ENCODE data around the gene TAF10.

Gene TAF10

DNA sequence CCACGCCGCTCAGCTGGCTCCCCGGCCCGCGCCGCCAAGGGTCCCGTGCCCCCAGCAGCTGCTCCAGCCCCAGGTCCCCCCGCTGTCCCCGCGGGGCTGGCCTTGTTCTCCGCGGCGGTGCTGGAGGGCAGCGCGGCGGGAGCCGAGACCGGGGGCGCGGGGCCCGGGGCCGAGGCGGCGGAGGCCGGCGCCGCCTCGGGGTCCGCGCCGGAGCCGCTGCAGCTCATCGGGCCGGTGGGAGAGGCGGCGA lies 128 bp downstream of the TAF10 start:
- Mint-ChIP-seq H3K36me3 (peaks cover 41 to 44% of the 10 kb centered on the region in 2 donors), H3K27me3 (no peaks in the 10 kb centered on the region), H3K9me3 (no peaks in the 10 kb centered on the region), H3K4me1 (peaks cover 42 to 49% of the 10 kb centered on the region in 2 donors), H3K27ac (peak overlapping the region; percentile 94), H3K4me3 (peak overlapping the region in 1 of 2 donors; percentile 93)
- no peak for ATAC-seq (replicated peaks)
- no peak for DNase-seq

DNA sequence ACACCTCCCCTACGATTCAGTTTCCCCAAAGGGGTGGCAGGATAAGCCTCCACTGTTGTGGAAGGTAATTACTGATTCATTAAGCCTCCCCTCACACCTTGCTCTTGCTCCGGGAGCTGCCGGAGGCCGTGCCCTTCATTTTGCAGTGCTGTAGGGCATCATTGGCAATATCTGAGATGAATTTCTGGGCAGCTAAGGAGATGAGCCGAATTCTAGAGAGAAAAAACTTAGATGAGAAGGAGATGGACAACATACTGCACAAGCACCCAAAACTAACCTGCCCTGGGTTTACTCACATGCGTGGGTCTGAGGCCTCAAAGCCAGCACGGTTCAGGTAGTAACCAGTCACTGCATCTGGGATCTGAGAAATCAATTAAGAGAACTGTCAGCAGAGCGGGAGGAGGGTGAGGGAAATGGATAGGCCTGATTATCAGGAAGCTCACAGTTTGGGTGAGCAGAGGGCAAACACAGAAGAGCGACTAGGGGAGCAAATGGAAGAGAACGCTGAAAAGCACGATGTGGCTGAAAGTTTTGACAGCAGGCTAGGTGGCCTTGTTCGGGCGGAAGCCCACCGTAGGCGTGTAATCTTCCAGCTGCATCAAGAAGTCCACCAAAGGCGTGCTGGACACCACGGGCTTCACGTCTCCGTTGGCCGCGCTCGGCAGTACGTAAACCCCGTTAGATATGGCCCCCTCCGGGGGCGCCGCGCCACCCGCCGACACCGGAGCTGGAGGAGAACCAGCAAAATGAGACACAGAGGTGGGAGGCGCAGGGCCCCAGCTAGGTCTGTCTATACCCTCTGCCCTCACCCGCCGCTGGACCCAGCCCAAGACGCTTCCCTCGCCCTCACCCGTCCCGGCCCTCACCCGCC lies 689 bp downstream of the TAF10 start:
- H3K4me3 Mint-ChIP-seq: peak overlapping the region in 1 of 2 donors; percentile 93
- peak overlapping the region; percentile 94 for H3K27ac Mint-ChIP-seq
- H3K9me3 Mint-ChIP-seq: no peaks in the 10 kb centered on the region
- no peaks in the 10 kb centered on the region for H3K27me3 Mint-ChIP-seq
- peaks cover 40 to 43% of the 10 kb centered on the region in 2 donors for H3K4me1 Mint-ChIP-seq
- no peak for DNase-seq
- peaks cover 43% of the 10 kb centered on the region in 2 donors for H3K36me3 Mint-ChIP-seq
- peak; percentile 15 to 22 for ATAC-seq (replicated peaks)

DNA sequence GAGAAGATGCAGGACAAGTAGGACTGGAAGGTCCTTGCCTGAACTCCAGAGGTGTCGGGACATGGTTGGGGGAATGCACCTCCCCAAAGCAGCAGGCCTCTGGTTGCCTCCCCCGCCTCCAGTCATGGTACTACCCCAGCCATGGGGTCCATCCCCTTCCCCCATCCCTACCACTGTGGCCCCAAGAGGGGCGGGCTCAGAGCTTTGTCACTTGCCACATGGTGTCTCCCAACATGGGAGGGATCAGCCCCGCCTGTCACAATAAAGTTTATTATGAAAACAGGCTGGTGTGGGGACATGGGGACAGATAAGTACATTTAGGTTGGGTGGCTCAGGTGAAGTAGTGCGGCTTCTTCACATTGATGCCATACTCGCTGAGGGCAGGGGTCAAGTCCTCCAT lies 1.4 kb downstream of the TAF10 start:
- DNase-seq (no peak), ATAC-seq (replicated peaks) (no peak)
- Mint-ChIP-seq H3K36me3 (peaks cover 39 to 49% of the 10 kb centered on the region in 2 donors), H3K4me3 (peak overlapping the region in 1 of 2 donors; percentile 93), H3K27me3 (no peaks in the 10 kb centered on the region), H3K27ac (peak overlapping the region; percentile 94), H3K4me1 (peaks cover 36 to 38% of the 10 kb centered on the region in 2 donors), H3K9me3 (no peaks in the 10 kb centered on the region)

DNA sequence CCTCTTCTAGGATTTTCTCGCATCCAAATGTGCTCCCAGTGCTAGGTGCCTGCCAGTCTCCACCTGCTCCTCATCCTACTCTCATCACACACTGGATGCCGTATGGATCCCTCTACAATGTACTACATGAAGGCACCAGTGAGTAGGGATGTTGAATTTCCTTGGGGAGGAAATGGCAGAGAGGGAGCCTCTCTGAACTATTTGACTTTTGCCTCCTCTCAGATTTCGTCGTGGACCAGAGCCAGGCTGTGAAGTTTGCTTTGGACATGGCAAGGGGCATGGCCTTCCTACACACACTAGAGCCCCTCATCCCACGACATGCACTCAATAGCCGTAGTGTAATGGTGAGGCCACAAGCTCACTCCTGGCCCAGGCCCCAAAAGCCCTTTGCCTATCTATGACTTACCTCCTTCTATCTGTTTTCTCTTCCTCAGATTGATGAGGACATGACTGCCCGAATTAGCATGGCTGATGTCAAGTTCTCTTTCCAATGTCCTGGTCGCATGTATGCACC lies 2.5 kb downstream of the TAF10 start:
- H3K27me3 Mint-ChIP-seq: no peaks in the 10 kb centered on the region
- peaks cover 32 to 34% of the 10 kb centered on the region in 2 donors for H3K4me1 Mint-ChIP-seq
- DNase-seq (no peak), ATAC-seq (replicated peaks) (no peak)
- H3K27ac Mint-ChIP-seq: peak overlapping the region; percentile 43
- no peaks in the 10 kb centered on the region for H3K9me3 Mint-ChIP-seq
- H3K4me3 Mint-ChIP-seq: no peak overlapping the region
- peaks cover 34 to 49% of the 10 kb centered on the region in 2 donors for H3K36me3 Mint-ChIP-seq

DNA sequence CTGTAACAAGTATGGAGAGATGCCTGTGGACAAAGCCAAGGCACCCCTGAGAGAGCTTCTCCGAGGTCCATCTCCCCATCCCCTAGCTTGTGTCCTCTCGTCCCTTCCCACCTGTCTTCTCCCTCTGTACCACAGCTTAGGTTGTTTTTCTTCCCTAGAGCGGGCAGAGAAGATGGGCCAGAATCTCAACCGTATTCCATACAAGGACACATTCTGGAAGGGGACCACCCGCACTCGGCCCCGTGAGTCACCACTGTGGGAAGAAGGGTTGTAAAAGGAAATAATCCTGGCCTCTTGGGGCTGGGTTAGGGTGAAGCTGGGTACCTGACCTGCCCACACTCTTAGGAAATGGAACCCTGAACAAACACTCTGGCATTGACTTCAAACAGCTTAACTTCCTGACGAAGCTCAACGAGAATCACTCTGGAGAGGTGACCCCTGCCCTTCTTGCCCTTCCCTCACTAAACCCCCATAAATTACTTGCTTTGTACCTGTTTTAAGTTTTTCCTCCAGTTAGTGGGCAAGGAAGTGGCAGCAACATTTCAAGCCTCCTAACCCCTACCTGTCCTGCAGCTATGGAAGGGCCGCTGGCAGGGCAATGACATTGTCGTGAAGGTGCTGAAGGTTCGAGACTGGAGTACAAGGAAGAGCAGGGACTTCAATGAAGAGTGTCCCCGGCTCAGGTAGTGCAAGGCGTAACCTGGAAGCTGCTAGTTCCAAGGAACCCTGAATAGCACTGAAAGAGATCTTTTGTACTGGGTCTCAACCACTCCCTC lies 3.1 kb downstream of the TAF10 start:
- peaks cover 32 to 34% of the 10 kb centered on the region in 2 donors for H3K4me1 Mint-ChIP-seq
- H3K4me3 Mint-ChIP-seq: no peak overlapping the region
- no peak for DNase-seq
- peaks cover 34 to 49% of the 10 kb centered on the region in 2 donors for H3K36me3 Mint-ChIP-seq
- ATAC-seq (replicated peaks): no peak
- H3K9me3 Mint-ChIP-seq: no peaks in the 10 kb centered on the region
- peak overlapping the region; percentile 43 for H3K27ac Mint-ChIP-seq
- H3K27me3 Mint-ChIP-seq: no peaks in the 10 kb centered on the region

DNA sequence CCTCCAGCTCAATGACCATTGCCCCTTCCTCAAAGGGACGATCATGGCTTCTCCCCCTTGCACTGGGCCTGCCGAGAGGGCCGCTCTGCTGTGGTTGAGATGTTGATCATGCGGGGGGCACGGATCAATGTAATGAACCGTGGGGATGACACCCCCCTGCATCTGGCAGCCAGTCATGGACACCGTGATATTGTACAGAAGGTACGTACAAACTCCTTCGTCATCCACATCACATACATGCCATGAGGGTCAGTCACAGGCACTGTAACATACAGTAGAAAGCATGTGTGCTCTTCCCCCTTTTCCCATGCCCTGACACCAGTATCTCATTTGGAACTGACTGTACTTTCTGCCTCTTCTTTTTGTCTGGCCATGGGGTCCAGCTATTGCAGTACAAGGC lies 4.0 kb downstream of the TAF10 start:
- Mint-ChIP-seq H3K27me3 (no peaks in the 10 kb centered on the region), H3K9me3 (no peaks in the 10 kb centered on the region), H3K4me3 (no peak overlapping the region), H3K27ac (peak overlapping the region; percentile 65), H3K36me3 (peaks cover 34 to 49% of the 10 kb centered on the region in 2 donors), H3K4me1 (peaks cover 32 to 34% of the 10 kb centered on the region in 2 donors)
- ATAC-seq (replicated peaks) (no peak), DNase-seq (no peak)

DNA sequence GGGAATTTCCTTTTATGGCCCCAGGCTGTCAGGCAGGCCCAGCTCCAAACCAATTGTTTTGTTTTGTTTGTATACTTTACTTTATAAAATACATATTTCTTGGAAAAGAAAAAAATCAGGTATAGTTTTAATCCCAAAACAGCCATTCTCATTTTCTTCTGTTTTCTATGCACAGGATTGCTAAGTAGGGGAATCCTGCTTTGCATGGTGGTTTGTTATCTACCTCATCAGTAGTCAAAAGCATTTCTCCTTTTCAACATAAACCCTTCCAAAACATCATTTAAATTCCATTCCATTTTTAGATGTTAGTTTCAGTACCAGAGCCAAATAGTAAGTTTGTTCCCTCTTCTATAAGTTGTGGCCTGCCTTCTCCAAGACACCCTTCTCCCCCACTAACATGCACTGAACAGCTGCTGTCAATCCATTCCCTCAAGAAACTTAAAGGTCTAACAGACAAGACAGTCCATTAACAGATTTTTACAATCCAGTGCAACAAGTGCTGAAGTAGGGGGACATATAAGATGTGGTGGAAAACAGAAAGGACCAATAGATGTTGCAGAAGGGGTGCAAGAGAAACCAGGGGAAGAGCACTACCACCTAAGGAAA lies 4.7 kb downstream of the TAF10 start:
- peak; percentile 25 to 28 for ATAC-seq (replicated peaks)
- Mint-ChIP-seq H3K4me1 (peaks cover 32 to 37% of the 10 kb centered on the region in 2 donors), H3K4me3 (peak overlapping the region; percentile 43 to 60), H3K27ac (peak overlapping the region; percentile 65), H3K9me3 (no peaks in the 10 kb centered on the region), H3K36me3 (peaks cover 34 to 49% of the 10 kb centered on the region in 2 donors), H3K27me3 (no peaks in the 10 kb centered on the region)
- DNase-seq: no peak

DNA sequence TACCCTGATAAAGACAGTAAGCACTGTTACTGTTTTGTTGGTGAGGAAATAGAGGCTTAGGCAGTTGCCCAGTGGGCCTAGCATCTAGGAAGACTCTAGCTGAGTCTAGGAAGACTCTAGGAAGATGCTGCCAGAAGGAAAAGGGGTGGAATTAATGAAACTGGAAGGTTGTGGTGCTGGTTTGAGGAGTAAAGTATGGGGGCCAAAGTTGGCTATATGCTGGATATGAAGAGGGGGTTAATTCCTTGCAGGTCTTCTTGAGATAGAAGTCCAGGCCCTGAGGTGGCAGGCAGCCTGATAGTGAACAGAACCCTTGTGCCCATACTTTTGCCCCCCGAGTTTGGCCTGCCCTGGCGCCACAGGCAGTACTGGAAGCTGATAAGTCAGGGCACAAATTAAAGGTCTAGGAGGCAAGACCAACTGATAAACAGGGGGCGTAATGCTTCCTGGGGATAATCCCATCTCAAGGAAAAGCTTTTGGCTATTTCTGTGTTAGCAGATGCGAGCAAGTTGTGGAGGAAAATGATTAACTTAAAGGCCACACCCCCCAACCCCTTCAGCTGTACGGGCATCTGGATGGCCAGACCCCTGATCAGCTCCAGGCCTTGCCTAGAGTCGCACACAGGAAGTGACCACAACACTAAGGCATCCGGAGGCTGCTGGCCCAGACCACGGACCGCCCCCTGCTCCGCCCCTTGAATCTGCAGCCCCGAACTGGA lies 5.4 kb downstream of the TAF10 start:
- Mint-ChIP-seq H3K9me3 (no peaks in the 10 kb centered on the region), H3K27me3 (no peaks in the 10 kb centered on the region), H3K4me1 (peaks cover 32 to 40% of the 10 kb centered on the region in 2 donors), H3K4me3 (no peak overlapping the region), H3K36me3 (peaks cover 35 to 53% of the 10 kb centered on the region in 2 donors), H3K27ac (no peak overlapping the region)
- ATAC-seq (replicated peaks): peak; percentile 61 to 62
- peak; percentile 63 for DNase-seq

DNA sequence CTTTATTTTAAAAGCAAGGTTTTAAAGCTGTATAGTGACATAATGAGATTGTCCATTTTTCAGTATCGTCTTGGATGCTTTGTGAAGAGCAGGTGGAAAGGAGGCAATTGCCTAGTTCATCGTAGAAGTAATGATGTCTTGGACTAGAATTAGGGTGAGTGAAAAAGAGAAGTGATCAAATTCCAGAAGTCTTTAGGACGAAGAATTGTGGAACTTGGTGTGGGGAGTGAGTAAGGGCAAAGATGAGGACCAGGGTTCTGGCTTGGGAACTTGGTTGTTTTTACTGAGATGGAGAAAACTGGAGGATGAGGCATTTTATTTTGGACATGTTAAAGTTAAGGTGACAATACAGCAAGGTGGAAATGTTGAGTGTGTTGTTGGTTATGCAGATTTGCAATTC lies 7.2 kb downstream of the TAF10 start:
- ATAC-seq (replicated peaks): no peak
- H3K4me1 Mint-ChIP-seq: peaks cover 15 to 29% of the 10 kb centered on the region in 2 donors

DNA sequence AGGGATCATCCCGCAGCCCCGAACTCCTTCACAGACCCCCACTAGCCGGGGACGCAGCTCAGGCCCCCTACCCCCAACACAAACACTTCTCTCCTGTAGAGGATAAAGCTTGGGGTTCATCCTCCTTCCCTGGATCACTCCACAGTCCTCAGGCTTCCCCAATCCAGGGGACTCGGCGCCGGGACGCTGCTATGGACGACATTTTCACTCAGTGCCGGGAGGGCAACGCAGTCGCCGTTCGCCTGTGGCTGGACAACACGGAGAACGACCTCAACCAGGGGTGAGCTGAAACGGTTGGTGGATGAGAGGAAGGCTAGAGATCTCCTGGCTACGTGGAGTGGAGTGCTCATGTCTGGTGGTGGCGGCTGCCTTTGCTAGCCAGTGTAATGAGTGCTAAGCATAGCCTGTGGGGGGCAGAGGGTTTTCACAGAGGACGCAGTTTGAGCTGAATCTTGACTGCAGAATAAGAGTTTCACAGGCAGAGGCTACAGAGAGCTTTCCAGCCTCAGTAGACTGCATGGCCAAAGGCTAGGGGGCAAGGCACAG lies 7.9 kb downstream of the TAF10 start:
- H3K4me1 Mint-ChIP-seq: peaks cover 10 to 29% of the 10 kb centered on the region in 2 donors
- H3K27ac Mint-ChIP-seq: no peak overlapping the region
- ATAC-seq (replicated peaks) (peak; percentile 46 to 48), DNase-seq (peak; percentile 19)
- H3K4me3 Mint-ChIP-seq: no peak overlapping the region
- H3K36me3 Mint-ChIP-seq: peaks cover 19 to 38% of the 10 kb centered on the region in 2 donors
- no peaks in the 10 kb centered on the region for H3K9me3 Mint-ChIP-seq
- no peaks in the 10 kb centered on the region for H3K27me3 Mint-ChIP-seq

More for the DNA sequence above, 7.2 kb downstream of the TAF10 start:
- Mint-ChIP-seq H3K4me3 (no peak overlapping the region), H3K27me3 (no peaks in the 10 kb centered on the region), H3K9me3 (no peaks in the 10 kb centered on the region), H3K27ac (no peak overlapping the region), H3K36me3 (peaks cover 24 to 40% of the 10 kb centered on the region in 2 donors)
- no peak for DNase-seq

DNA sequence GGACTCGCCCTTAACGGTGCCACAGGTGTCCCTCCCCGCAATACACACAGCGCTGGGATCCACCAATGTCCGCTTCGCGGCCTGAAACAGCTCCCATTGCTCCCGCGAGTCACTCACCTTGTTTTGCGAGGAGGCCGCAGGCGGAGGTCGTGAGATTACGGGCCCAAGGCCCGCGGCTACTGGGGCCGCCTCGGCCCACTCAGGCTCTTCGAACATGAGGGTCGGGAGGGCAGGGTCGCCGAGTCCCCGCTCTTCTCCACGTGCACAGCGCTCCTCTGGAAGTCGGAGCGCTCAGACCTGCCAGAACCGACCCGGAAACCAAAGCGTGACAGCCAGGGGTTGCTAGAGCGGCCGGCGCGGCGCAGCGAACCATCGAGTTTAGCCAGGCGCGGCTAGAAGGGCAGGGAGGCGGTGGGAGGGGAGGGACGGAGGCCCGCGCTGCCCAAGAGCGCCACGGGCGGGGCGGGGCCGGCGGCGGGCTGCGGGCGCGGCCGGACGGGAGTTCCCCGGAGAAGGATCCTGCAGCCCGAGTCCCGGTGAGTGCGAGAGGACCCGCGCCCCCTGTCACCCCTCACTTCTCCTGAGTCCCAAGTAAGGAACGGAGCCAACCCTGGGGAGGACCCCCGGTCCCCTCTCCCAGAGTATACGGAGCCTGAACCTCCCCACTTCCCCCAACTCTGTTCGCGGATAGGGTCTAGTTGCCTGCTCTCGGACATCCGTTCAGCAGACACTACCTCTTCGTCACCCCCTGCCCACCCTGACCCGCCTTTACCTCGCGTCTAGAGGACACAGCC lies 8.5 kb downstream of the TAF10 start, which contains the start of the genes ILK and RRP8:
ILK (plus strand) TSS at position 488 of the 794 bp plus-strand sequence. CDS start 498 bp downstream, outside the sequence.
RRP8 (minus strand) TSS at position 330 of the 794 bp plus-strand sequence; CDS start at position 216, 114 bp downstream.
- H3K4me3 Mint-ChIP-seq: no peak within 1 kb of the TSS
- peaks cover 18 to 38% of the 10 kb centered on the region in 2 donors for H3K36me3 Mint-ChIP-seq
- peaks cover 10 to 33% of the 10 kb centered on the region in 2 donors for H3K4me1 Mint-ChIP-seq
- H3K9me3 Mint-ChIP-seq: no peaks in the 10 kb centered on the region
- no peak within 1 kb of the TSS for H3K27ac Mint-ChIP-seq
- ATAC-seq (replicated peaks): peak; percentile 79 to 85
- H3K27me3 Mint-ChIP-seq: no peaks in the 10 kb centered on the region
- DNase-seq: peak; percentile 82

DNA sequence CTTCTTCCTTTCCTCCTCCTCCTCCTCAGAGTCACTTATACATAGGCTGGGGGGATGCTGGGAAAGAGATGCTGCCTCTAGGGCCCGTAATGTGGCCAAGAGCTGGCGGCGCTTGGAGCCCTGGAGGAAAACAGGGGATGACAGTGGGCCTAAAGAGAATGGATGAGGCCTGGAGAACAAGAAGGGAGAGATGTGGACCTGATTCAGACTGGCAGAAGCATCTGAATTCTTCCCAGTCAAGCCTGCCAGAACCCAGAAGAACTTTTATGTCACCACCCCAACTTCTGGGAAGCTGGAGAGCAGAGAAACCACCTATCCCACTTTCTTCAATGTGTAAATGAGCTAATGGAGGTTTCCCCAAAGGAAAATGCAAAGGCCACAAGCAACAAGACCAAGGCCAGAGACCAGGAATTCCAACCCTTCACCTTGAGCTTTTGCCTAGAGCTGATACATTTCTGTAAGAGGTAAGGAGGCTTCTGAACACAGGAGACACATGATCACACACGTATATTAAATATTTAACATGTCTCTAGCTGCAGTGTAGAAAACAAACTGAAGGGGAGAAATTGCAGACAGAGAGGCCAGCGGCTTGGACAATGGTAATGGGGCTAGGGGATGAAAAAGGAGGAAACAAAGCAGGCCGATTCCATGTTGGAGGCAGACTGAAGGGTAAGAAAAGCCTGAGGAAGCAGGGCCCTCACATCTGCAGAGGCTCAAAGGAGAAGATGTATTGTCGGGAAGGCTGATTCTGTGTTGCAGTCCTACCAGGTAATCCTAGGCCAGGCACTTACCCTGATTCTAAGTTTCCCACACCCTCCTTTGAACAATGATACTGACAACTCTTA lies 9.7 kb downstream of the TAF10 start:
- H3K9me3 Mint-ChIP-seq: no peaks in the 10 kb centered on the region
- H3K36me3 Mint-ChIP-seq: peaks cover 22 to 37% of the 10 kb centered on the region in 2 donors
- peak overlapping the region; percentile 44 for H3K27ac Mint-ChIP-seq
- H3K4me1 Mint-ChIP-seq: peaks cover 9 to 30% of the 10 kb centered on the region in 2 donors
- H3K4me3 Mint-ChIP-seq: no peak overlapping the region
- ATAC-seq (replicated peaks): no peak
- DNase-seq: no peak
- no peaks in the 10 kb centered on the region for H3K27me3 Mint-ChIP-seq
